CD4-positive, alpha-beta T cell treated with Interleukin-4 for 1 hour (primary cell): ENCODE measurements around the gene MYLK.

Experiments
- DNase-seq, 2 donors: peaks; one replicate each; pipeline ENCODE4 v3.0.0-alpha.2; 2020 to 2022

The MYLK gene

DNA sequence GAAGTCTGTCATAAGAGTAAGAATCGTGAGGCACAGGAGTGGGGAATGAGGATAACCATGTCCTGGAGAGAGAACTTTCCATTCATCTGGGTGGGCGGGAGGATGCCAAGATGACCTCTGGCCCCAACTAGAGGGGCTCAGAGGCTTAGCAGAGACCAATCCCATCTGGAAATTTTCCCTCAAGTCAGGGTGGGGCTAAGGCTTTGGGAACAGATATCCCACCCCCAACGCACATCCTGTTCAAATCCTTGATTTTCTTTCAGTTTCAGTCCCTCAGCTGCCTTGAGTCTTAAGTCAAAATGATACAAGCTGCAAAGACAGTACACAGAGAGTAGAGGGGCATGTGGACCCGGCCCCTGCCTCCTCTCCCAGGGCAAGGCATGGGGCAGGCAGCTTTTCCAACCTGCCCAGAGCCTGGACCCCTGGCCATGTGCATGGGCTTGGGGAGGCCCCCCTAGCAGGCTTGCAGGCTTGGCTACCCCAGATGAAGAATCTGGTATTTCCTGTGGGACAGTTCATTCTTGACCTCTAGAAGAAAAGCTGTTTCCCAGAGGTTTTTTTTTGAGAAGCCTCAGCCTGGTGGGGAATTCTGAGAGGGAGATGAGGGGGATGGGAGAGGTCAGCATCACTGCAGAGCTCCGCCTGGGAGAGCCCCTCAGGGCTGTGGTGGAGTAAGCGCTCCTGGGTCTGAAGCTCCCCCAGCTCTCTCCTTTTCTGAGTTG is 189.6 kb downstream of the MYLK start:
- no peak for DNase-seq

DNA sequence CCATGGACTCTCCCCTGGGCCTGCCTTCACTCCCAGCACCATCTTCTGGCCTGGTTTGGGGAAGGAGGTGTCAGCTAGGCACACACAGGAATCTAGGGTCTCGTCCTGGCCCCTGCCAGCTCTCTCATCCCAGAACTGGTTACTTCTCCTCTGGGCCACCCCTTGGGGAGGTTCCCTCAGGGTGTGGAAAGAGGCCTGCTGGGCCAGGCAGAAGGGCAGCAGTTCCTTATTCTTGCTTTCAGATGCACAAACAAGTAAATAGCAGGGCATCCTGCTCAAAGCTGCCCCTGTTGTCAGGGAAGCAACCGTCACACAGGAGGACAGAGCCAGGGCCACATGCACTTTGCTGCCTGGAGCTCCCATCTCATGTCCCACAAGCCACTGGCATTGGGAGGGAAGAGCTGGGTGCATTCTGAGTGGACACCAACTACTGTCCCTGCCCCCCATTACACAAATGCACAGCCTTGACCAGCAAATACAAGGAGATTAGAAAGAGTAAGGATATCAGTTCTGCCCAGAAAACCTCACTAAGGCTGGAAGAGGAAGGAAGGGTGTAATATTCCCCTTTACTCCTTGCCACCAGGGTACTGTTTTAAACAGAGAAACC is 190.4 kb downstream of the MYLK start:
- DNase-seq: no peak

DNA sequence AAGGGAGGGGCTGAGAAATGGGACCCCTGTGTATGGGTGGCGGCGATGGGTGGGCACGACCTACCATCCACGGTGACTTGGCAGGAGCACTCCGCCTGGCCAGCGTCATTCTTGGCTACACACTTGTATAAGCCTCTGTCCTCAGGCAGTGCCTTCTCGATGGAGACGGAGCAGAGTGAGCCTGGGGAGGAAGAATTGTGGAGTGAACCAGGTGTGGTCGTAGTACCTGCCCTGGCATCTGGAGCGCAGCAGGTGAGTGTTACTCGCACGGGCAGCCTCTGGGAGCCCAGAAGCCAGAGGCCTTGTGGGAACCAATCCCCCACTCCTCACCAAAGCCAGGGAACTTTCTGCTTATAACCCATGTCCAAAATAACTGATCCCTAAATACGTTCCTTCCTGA is 191.5 kb downstream of the MYLK start:
- no peak for DNase-seq

DNA sequence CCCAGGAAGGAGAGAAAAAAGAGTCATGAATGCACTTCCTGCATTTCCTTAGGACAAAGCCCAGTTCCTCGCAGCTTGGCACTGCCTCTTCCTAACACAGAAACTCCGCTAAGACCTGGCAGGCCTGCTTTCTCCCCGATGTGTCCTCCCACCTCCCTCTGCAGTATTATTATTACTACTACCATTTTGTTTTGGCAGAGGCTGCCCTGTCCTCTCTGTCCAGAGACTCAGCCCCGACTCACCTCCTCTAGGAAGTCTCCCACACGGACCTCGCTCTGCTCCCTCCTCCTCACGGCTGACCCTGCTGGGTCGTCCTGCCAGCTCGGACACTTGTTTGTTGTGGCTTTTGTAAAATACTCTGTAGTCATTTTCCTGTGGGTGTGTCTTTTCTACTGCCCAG is 192.1 kb downstream of the MYLK start:
- no peak for DNase-seq

DNA sequence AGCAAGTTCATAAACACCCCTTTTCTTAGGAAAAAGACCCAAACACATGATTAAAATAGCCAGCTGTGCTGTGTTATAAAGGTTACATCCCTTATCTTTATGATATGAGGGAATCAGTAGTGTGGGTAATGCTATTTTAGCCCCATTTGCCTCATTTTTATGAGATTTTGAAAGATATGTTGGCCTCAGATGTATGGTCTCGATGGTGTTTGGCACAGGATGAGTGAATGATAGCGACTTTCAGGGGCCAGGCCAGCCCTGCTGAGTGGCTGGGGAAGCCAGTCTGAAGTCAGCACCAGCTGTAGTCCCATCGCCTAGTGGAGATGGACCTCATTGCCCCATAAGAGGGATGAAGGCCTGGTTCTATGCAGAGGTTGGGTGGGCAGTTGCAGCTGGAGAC is 194.3 kb downstream of the MYLK start:
- DNase-seq: no peak

DNA sequence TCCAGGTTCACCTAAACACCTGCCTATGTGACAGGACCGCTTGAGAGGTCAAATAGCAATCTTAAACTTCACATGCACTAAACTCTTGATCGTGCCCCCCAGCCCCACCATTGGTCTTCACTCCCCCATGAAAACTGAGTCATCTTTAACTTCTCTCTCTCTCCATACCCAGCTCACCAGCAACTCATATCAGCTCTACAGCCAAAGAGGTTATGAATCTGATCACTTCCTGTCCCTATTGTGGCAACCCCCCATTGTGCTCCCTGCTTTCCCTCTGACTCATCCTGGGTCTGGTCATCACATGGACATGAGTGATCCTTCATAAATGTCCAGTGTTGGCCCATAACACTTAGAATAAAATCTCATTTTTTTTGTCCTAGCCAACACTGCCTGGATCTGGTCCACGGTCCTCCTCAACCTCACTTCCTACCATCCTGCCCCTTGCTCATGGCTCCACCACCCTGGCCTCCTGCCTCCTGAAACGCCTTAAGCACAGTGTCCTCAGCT is 195.8 kb downstream of the MYLK start:
- DNase-seq: no peak

DNA sequence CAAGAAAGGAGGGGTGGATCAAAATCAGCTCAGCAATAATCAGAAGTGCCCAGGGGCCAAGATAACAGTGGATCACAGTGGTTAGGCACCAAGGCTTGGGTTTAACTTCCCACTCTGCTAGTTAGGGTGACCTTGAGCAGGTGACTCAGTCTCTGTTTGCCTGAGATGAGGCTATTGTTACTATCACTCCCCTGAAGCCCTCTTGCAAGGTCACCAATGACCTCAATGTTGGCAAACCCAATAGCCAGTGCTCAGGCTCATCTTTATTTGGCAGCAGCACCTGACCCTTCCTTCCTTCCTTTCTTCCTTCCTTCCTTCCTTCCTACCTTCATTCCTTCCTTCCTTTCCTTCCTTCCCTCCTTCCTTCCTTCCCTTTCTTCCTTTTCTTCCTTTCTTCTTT is 196.8 kb downstream of the MYLK start:
- no peak for DNase-seq

DNA sequence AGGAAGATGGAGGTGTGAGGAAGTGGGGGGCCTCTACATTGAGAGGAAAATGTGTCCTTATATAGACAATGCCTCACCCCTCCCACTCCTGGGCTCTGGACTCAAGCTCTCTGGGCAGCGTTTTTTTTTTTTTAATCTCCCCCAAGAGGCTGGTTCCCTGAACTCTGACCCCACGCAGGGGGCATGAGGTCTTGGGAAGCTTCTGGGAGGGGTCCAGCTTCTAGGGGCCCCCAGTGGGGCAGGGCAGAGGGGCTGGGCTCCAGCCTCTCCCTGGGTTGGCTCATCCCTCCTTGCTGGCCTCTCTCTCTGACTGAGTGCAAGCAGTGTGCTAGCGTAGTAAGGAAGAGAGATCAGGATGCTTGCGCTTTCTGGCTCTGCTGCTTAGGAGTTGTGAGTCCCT is 197.9 kb downstream of the MYLK start:
- no peak for DNase-seq

DNA sequence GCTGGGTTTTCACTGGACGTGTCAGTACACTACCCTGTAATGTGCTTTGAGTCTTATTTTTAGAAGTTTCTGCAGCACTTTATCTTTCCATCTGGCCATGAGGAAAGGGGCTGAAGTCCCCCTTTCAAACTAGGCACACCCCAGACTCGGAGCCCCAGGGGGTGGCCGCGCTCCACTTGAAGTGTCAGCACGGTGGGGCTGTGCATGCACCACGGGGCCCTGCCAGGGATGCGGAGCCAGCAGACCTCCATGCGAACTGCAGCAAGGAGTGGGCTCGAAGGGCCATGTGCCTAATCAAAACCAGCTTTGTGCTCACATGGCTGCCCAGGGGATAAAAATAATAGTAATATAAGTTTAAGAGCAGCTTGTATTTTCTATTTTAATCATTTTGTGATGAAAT is 198.4 kb downstream of the MYLK start:
- DNase-seq: no peak

DNA sequence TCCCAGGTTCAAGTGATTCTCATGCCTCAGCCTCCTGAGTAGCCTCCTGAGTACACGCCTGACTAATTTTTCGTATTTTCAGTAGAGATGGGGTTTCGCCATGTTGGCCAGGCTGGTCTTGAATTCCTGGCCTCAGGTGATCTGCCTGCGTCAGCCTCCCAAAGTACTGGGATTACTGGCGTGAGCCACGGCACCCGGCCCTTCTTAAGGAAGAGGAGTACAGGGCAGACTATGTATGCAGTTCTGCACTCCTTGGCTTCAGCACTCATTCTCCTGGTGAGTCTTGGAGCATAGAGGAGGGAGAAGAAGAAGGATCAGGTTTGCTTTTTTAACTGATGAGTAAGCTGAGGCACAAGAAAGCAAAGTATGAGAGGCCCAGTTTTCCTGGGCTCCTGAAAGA is 199.5 kb downstream of the MYLK start:
- DNase-seq: no peak

DNA sequence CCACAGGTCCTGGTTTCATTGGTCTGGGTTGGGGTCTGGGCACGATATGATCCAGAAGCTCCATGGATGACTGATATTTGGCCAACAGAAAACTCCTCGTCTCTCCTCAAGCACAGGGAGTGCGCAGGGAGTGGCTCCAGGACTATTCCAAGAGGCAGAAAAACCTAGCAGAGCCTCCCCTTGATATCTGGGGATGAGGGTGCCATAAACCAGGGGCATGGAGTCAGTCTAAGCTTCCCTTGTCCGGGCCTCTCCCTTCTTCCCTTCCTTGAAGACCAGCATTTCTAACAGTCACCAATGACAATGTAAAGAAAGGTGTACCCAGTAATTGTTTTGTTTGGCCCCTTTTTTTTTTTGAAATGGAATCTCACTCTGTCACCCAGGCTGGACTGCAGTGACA is 199.9 kb downstream of the MYLK start:
- DNase-seq: no peak

DNA sequence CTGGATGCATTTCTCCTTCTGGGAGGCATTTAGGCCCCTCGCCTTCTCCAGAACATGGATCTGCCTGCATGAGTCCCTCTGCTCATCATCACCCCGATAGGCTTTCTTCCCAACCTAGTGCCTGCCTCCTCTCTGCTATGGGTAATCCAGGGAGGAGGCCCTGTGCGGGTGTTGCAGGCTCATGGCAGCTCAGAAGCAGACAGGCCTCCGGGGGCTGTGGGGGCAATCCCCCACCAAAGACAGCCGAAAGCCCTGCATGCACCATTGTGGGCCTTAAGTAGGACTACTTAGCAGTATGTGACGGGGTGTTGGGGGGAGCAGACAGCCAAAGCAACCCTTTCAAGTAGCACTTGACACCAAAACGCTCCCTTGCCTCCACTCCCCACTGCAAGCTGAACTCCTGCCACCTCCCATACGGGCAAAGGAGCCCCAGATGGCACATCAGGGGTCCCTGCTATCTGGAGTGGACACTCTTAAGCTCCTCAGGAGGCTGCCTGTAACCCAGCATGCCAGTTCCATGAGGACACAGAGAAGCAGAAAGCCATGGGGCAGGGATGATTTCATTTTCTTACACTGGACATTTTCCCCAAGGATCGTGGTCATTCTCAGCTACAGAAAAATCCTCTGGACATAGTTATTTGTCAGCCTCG is 200.5 kb downstream of the MYLK start:
- no peak for DNase-seq

DNA sequence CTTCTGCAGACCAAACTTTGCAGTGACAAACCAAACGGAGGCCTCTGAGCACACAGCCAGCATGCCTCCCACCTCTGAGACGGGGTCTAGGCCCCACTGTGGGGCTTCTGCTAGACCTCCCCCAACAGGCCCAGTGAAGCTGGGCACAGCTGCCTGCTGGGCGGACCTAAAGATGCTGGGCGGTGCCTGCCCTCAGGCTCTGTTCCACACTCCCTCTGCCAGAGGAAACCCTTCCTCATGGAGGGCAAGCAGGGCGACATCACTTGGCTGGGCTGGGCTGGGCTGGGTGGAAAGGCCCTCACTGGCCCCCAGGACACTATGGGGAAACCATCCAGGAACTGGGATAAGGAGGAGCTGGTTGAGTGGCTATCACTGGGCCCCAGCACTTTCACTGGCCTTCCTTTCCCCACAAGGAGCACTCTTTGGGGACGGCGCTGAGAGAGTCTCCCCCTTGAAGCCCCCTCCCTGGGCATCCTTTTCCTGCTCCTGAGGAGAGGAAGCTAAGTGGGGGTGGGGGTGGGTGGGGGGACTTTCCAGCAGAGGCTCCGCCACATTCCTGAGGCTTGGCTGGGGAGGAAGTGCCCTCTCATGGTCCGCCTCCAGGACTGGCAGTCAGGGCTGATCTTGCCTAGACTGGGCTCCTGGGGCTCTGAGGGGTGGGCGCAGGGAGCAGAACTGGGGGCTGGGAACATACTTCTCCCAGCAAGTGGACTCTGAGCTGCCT is 201.2 kb downstream of the MYLK start:
- DNase-seq: no peak

DNA sequence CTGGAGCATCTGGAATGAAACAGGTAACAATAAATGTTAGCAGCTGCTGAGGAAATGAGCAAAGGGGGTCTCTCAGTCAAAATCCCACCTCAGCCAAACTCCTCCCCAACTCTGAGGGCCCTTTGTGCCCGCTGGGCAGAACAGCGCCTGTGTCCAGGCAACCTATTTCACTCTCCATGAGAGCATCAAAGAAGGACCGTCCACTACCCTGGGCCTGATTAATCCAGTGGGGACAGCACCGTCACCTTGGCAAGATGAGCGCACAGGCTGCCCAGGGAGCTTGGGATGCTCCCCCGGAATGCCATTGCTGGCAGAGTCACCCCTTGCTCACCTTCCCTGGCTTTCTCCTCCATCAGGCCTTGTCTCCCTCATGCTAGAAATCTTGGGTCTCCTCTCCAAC is 201.8 kb downstream of the MYLK start:
- no peak for DNase-seq

DNA sequence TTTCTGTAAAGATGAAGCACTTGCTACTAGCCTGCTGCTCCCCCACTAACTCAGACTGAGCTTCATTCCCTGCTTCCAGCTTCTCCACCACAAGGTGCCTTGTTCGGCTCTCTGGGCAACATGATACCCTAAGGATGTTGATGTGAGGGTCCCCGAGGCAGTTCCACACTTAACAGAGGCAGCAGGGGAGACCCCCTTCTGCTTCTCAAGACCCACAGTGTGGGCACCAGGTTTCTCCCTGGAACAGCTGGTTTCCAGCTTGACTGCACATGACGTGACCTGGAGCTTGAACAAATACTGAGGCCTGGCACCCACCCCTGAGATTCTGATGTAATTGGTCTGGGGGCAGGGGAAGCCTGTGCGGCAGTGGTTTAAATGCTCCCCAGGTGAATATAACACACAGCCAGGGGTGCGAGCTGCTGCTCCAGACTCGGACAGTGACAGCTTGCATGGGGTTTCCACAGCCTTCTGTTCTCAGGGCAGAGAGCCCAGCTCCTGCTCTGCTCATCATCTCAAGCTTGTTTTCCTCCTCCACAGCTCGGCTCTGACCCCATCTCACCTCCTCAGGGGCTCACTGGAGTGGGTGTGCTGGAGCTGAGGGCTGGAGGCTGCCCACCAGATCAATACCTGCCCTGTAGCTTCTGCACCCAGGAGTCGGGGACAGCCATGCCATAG is 204.3 kb downstream of the MYLK start:
- DNase-seq: no peak

DNA sequence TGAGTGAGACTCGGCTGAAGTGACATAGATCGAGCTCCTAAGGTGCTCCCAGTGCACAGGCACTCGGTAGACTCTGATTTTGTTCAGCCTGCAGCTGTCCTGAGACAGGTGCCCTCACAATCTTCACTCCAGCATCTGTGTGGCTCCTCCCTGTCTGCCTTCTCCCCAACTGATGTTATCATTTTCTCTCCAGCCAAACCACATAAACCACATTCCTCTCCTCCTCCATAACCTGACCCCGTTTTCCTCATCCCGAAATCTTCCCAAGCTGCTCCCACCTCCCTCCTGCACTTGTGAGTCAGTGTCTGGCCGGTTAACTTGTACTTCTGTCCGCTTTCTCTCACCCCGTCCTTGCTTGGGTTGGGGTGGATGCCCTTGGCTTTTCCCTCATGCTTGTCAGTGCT is 206.0 kb downstream of the MYLK start:
- DNase-seq: no peak

DNA sequence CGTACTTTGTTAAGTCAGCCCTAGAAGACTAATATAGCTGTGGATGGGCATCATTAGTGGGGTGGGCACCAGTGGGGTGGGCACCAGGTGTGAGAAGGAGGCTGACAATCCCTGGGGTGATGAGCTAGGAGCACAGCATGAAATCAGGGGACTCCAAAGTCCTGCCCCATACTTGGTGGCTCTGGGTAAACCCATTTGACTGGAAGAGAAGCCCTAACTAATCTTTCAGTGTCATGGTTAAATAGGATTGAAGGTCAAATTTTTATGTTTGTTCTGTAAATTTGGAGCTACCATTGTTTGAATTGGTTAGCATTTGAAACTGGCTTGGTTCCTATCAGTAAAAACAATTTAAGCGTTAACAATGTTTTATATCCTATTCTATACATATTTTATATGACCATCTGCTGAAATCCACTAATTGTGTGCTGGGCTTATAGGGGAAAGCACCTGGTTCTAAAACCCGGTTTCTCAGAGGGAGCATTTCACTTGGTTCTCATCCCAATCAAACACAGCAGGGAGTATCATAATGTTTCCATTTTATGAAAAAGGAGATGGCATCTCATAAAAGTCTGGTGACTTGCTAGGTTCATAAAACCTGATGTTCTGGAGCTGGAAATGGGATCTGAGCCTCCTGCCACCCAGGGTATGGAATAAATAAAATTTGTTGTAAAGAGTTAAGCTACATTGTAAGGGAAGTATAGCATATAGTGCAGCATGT is 211.5 kb downstream of the MYLK start:
- no peak for DNase-seq

DNA sequence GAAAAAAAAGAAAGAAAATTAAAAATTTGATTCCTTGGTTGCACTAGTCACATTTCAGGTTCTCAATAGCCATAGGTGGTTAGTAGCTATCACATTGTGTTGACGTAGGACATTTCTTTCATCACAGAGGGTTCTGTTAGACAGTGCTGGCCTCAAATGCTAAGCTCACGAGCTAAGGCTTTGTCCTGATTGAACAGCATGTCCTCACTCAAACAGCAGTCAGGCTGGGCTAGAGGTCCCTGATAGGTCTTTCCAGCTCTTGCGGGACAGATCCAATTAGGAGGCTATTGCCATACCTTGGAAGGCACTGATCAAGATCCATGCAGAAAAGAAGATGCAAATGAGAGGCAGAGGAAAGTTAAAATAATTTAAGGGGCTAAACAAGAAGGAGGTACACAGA is 213.4 kb downstream of the MYLK start:
- DNase-seq: no peak

DNA sequence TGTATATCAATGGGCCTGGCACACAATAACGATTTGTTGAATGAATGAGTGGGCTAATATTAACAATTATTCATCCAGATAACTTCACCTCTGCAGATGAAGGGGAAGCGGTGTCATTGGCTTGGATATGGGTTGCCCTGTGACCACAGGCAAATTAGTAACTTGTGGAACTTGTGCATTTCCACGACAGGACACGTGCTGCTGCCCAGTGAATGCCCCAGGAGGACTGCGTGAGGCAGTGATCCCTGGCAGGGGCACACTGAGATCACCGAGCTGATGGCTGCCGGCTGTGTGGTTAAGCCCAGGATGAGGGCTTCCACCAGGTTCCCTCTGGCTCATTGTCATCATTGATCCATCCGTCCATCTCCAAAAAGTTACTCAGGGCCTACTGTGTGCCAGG is 215.2 kb downstream of the MYLK start:
- DNase-seq: no peak

DNA sequence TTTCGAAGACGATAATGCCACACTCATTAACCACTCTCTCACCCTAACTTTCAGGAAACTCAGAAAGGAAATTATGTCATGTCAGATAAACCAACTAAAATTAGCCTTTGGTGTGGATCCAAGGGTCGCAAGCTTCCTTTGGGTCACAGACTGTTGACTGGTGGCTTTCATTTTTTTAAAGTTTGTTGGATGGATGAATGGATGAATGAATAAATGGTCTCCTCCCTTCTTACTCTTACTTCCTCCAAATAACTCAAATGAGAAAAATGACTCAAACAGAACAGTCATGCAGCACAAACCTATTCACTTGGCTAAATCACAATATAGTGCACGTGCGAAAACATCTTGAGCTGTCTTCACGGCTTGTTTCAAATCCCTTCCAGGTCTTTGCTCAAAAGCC is 216.3 kb downstream of the MYLK start:
- DNase-seq: no peak

DNA sequence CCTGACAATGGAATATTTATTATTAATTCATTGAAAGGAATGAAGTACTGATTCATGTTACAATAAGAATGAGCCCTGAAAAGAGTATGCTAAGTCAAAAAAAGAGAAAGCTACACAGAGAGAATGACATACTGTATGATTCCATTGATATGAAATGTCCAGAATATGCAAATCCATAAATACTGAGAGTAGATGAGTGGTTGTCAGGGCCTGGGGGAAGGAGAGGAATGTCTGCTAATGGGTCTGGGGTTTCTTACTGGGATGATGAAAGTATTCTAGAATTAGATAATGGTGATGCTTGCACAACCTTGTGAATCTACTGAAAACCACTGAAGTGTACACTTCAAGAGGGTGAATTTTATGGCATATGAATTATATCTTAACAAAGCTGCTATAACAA is 219.4 kb downstream of the MYLK start:
- no peak for DNase-seq

DNA sequence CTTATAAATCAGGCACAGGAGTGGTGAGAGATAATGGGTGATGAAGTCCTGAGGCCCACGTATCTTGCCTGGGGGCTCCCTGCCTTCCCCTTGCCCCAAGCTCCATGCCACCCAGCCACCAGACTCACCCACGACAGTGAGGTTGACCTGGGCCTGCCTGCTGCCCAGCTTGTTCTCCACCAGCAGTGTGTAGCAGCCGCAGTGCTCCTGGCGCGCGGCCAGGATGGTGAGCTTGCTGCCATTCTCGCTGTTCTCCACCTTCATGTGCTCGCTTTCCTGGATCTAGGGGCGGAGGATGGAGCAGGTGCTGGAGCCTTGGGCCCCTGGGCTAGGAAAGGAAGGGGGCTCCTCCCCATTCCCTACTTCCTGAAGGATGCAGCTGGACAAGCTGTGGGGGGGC is 220.2 kb downstream of the MYLK start:
- no peak for DNase-seq
